Loucy (cell line): Measurements from ENCODE around the gene GREB1.

ENCODE experiments used
- EZH2phosphoT487 ChIP-seq: fragments of 200-600 bp; IDR thresholded peaks from 2 replicates; pipeline ENCODE4 v1.6.1; 2018; ENCODE audit warnings: antibody characterized with exemption, mild to moderate bottlenecking, moderate library complexity, borderline replicate concordance
- TF ChIP-seq, protein P1 (sequence below): fragments of 200-600 bp; sonication (generic); conservative IDR thresholded peaks from 2 replicates; pipeline ENCODE4 v1.5.1; 2014; ENCODE audit warnings: mild to moderate bottlenecking, antibody characterized with exemption, low read length

DNA sequence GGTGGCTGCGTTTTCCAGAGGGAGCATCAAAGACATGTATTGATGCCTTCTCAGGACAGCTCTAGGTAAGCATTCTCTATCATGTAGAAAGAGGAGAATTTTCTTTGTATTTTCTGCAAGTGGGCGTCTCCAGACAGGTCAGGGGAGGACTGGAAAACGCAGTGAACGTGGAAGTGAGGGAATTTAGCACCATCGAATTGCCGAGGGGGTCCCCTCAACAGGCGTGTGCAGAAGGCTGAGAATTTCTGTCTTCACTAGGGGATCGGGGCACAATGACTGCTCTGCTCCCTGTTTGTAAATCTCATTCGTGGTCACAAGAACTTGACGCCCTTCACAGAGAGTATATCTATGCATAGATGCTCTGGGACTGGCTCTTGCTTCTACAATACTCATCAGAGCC is 141.1 kb downstream of the GREB1 start:
- TF ChIP-seq, protein P1, sequence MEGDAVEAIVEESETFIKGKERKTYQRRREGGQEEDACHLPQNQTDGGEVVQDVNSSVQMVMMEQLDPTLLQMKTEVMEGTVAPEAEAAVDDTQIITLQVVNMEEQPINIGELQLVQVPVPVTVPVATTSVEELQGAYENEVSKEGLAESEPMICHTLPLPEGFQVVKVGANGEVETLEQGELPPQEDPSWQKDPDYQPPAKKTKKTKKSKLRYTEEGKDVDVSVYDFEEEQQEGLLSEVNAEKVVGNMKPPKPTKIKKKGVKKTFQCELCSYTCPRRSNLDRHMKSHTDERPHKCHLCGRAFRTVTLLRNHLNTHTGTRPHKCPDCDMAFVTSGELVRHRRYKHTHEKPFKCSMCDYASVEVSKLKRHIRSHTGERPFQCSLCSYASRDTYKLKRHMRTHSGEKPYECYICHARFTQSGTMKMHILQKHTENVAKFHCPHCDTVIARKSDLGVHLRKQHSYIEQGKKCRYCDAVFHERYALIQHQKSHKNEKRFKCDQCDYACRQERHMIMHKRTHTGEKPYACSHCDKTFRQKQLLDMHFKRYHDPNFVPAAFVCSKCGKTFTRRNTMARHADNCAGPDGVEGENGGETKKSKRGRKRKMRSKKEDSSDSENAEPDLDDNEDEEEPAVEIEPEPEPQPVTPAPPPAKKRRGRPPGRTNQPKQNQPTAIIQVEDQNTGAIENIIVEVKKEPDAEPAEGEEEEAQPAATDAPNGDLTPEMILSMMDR = no peak
- TF ChIP-seq EZH2phosphoT487 = no peak
